HCT116 (cell line): ENCODE results near the gene ABHD10. TPM values are rescaled to one million over a fixed set of nuclear protein-coding genes. Genes with fewer than 3 reads are reported as not detected.

Experiments
- ATAC-seq: fragments of 200-7000 bp; cut with Tn5 transposase; 2 replicates; pipeline ENCODE4 v1.9.1; 2020; ENCODE audit warnings: mild to moderate bottlenecking, moderate library complexity
- BruUV-seq: library from RNA; stranded (reverse); fragments of 400-500 nt; replicated peaks from 2 replicates; lab custom pipeline; 2021; lab: Mats Ljungman, UMichigan
- CTCF ChIA-PET: fragments of 300-600 bp; sonication (Branson Sonifier 250); formaldehyde crosslinking; loops from one replicate; lab custom pipeline; 2021; ENCODE audit warnings: antibody characterized with exemption; lab: Charles Lee
- POLR2A ChIA-PET: fragments of 300-600, 350-600 bp; sonication (Branson Sonifier 250); formaldehyde crosslinking; loops from one replicate; lab custom pipeline; 2021; ENCODE audit warnings: antibody characterized with exemption; lab: Charles Lee
- RAD21 ChIA-PET, 2 experiments: fragments of 300-600 bp; sonication (Branson Sonifier 250); formaldehyde crosslinking; loops; one replicate each; lab custom pipeline; 2023; ENCODE audit warnings: low total read pairs in 2 of 2; ENCODE audit not compliant: uncharacterized antibody in 2 of 2, unreplicated experiment in 2 of 2, low non-redundant PET in 1 of 2; lab: Charles Lee
- DNase-seq: peaks from one replicate; pipeline ENCODE4 v3.0.0-alpha.2; 2010; ENCODE audit warnings: low read depth, low spot score
- H2AFZ ChIP-seq: fragments of 200-600 bp; shearing (Covaris generic), sonication (generic); 2 replicates; pipeline ENCODE4 v1.6.1; 2017; ENCODE audit warnings: low read depth, mixed run types, mixed read lengths, antibody characterized with exemption, low read length; ENCODE audit not compliant: poor library complexity, severe bottlenecking
- H3K27ac ChIP-seq: 2 replicates; pipeline ENCODE4 v1.5.1; 2012; ENCODE audit warnings: low read depth, low read length
- H3K27me3 ChIP-seq: fragments of 200-600 bp; sonication (generic); 2 replicates; pipeline ENCODE4 v1.6.1; 2016; ENCODE audit warnings: mixed run types, low read length, mixed read lengths; ENCODE audit not compliant: insufficient read depth
- H3K36me3 ChIP-seq, 2 experiments: fragments of 200-500 bp in 1 of 2; fragments of 200-600 bp in 1 of 2; sonication (Bioruptor generic) in 1 of 2; sonication (generic) in 1 of 2; 2 replicates each; pipeline versions ENCODE4 v1.5.1 to v1.6.1; 2014 to 2016; ENCODE audit warnings: low read length in 2 of 2, inconsistent platforms in 1 of 2, mixed read lengths in 1 of 2, mixed run types in 1 of 2; ENCODE audit not compliant: insufficient read depth in 2 of 2, control insufficient read depth in 1 of 2
- H3K4me1 ChIP-seq, 2 experiments: fragments of 200-600 bp in 1 of 2; sonication (generic) in 1 of 2; 2 replicates each; pipeline versions ENCODE4 v1.5.1 to v1.6.1; 2012 to 2017; ENCODE audit warnings: low read length in 2 of 2, inconsistent platforms in 1 of 2, mild to moderate bottlenecking in 1 of 2, mixed read lengths in 1 of 2, mixed run types in 1 of 2, moderate library complexity in 1 of 2; ENCODE audit not compliant: insufficient read depth in 2 of 2, control insufficient read depth in 1 of 2
- H3K4me2 ChIP-seq: fragments of 200-600 bp; sonication (generic); 2 replicates; pipeline ENCODE4 v1.6.1; 2017; ENCODE audit warnings: mixed run types, low read length, mixed read lengths
- H3K4me3 ChIP-seq, 2 experiments: fragments of 200-600 bp in 1 of 2; sonication (generic) in 1 of 2; replicated peaks in 1 of 2; 2 replicates each; pipeline ENCODE4 v1.5.1; 2011 to 2016; ENCODE audit warnings: low read length in 2 of 2, control low read depth in 1 of 2, low read depth in 1 of 2, mild to moderate bottlenecking in 1 of 2, mixed read lengths in 1 of 2, mixed run types in 1 of 2
- H3K79me2 ChIP-seq: fragments of 200-600 bp; sonication (generic); 2 replicates; pipeline ENCODE4 v1.6.1; 2017; ENCODE audit warnings: mild to moderate bottlenecking, mixed run types, low read length, moderate library complexity, mixed read lengths; ENCODE audit not compliant: insufficient read depth
- H3K9ac ChIP-seq: fragments of 200-600 bp; sonication (generic); 2 replicates; pipeline ENCODE4 v1.6.1; 2016; ENCODE audit warnings: low read length, mixed read lengths
- H3K9me2 ChIP-seq: fragments of 200-600 bp; sonication (generic), shearing (Covaris generic); 2 replicates; pipeline ENCODE4 v1.6.1; 2017; ENCODE audit warnings: mixed run types, mild to moderate bottlenecking, moderate library complexity; ENCODE audit not compliant: insufficient read depth
- H3K9me3 ChIP-seq, 2 experiments: fragments of 200-500 bp in 1 of 2; fragments of 200-600 bp in 1 of 2; sonication (Bioruptor generic) in 1 of 2; sonication (generic) in 1 of 2; 2 replicates each; pipeline ENCODE4 v1.6.1; 2014 to 2017; ENCODE audit warnings: low read length in 2 of 2, mixed read lengths in 2 of 2, inconsistent platforms in 1 of 2, low read depth in 1 of 2, mild to moderate bottlenecking in 1 of 2, mixed run types in 1 of 2, moderate library complexity in 1 of 2; ENCODE audit not compliant: control insufficient read depth in 1 of 2, insufficient read depth in 1 of 2
- H4K20me1 ChIP-seq: fragments of 200-600 bp; sonication (generic), shearing (Covaris generic); 2 replicates; pipeline ENCODE4 v1.6.1; 2017; ENCODE audit warnings: mixed run types, mild to moderate bottlenecking, moderate library complexity; ENCODE audit not compliant: insufficient read depth
- CBX3 ChIP-seq: IDR thresholded peaks from 2 replicates; pipeline ENCODE4 v1.6.1; 2012; ENCODE audit warnings: low read depth
- CEBPB ChIP-seq: IDR thresholded peaks from 2 replicates; pipeline ENCODE4 v1.6.1; 2012; ENCODE audit warnings: low read depth
- EGR1 ChIP-seq: IDR thresholded peaks from 2 replicates; pipeline ENCODE4 v1.6.1; 2012; ENCODE audit warnings: low read depth
- EZH2 ChIP-seq: fragments of 200-600 bp; sonication (generic); IDR thresholded peaks from 2 replicates; pipeline ENCODE4 v1.6.1; 2017; ENCODE audit warnings: antibody characterized with exemption, mixed run types
- EZH2phosphoT487 ChIP-seq: fragments of 200-600 bp; IDR thresholded peaks from 2 replicates; pipeline ENCODE4 v1.6.1; 2018; ENCODE audit warnings: antibody characterized with exemption, borderline replicate concordance
- JUND ChIP-seq: IDR thresholded peaks from 2 replicates; pipeline ENCODE4 v1.6.1; 2012
- POLR2AphosphoS5 ChIP-seq: IDR thresholded peaks from 2 replicates; pipeline ENCODE4 v1.6.1; 2011; ENCODE audit warnings: mild to moderate bottlenecking, low read depth, low read length, moderate library complexity
- RAD21 ChIP-seq: IDR thresholded peaks from 2 replicates; pipeline ENCODE4 v1.6.1; 2012; ENCODE audit warnings: low read depth, mild to moderate bottlenecking
- SP1 ChIP-seq: IDR thresholded peaks from 2 replicates; pipeline ENCODE4 v1.6.1; 2012; ENCODE audit warnings: low read depth
- TCF7L2 ChIP-seq: IDR thresholded peaks from 2 replicates; pipeline ENCODE4 v1.7.0; 2011; ENCODE audit warnings: borderline replicate concordance, inconsistent platforms; ENCODE audit not compliant: insufficient read depth, insufficient read length; ENCODE audit errors: extremely low read depth
- YY1 ChIP-seq: IDR thresholded peaks from 2 replicates; pipeline ENCODE4 v1.6.1; 2011; ENCODE audit warnings: low read length, low read depth, moderate library complexity, mild to moderate bottlenecking; ENCODE audit not compliant: insufficient replicate concordance; ENCODE audit errors: extremely low read depth
- ZFX ChIP-seq: fragments of 450-650 bp; IDR thresholded peaks from 2 replicates; pipeline ENCODE4 v1.6.1; 2017
- ZNF274 ChIP-seq: fragments of 200-500 bp; sonication (Bioruptor generic); IDR thresholded peaks from 2 replicates; pipeline ENCODE4 v1.6.1; 2014; ENCODE audit warnings: mild to moderate bottlenecking, low read depth, low read length, inconsistent platforms
- intact Hi-C: fragments of 100-400 bp; cut with micrococcal nuclease; formaldehyde crosslinking; loops from 2 replicates; pipeline ENCODE4 v1.10.0; 2022
- total RNA-seq: library from RNA; stranded (reverse); gene quantifications from one replicate; pipeline ENCODE4 v1.2.1, GENCODE V29; 2021; ENCODE audit not compliant: unreplicated experiment
- TF ChIP-seq, protein P1 (sequence below): IDR thresholded peaks from 2 replicates; pipeline ENCODE4 v1.6.1; 2012
- TF ChIP-seq, protein P2 (sequence below): IDR thresholded peaks from 2 replicates; pipeline ENCODE4 v1.6.1; 2011; ENCODE audit warnings: mild to moderate bottlenecking, low read length, moderate library complexity; ENCODE audit not compliant: insufficient replicate concordance; ENCODE audit errors: extremely low read depth

The ABHD10 gene
- total RNA-seq, 1 experiment from 2014 or later: 295 TPM

DNA sequence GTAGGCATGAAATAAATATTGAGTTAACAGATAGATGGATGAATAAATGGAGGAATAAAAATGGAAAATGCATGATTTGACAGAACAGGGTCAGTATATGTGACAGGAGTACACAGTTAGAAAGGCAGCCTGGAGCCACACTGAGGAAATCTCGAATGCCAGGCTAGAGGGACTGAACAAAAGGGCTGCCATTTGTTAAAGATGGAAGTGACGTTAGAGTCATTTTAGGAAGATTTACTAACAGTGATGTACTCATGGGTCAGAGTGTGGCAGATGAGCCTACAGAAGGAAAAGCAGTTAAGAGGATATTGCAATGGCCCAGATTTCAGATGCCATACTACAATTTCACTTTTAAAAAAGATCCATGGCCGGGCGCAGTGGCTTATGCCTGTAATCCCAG lies 48.3 kb downstream of the ABHD10 start:
- Histone ChIP-seq H3K36me3 (no peaks in the 10 kb centered on the region), H3K27me3 (no peaks in the 10 kb centered on the region), H4K20me1 (no peaks in the 10 kb centered on the region), H3K4me3 (no peak overlapping the region), H3K27ac (no peak overlapping the region), H3K9me3 (no peaks in the 10 kb centered on the region), H3K4me2 (no peak overlapping the region), H3K4me1 (no peaks in the 10 kb centered on the region), H3K9me2 (no peaks in the 10 kb centered on the region), H2AFZ (no peak overlapping the region), H3K9ac (no peak overlapping the region), H3K79me2 (no peaks in the 10 kb centered on the region)
- DNase-seq: no peak
- ChIA-PET RAD21 (no interaction called here), CTCF (interaction anchor here (1.4 to 4.6 kb wide), 2 partner anchors 10 to 14 kb away, joined by 3 to 17 read pairs; no protein-coding TSS in a partner anchor), POLR2A (no interaction called here)
- intact Hi-C loops: no loop called here
- ATAC-seq: no peak
- TF ChIP-seq CEBPB (no peak), RAD21 (no peak), SP1 (no peak), CBX3 (no peak), EGR1 (no peak), TCF7L2 (no peak)
- TF ChIP-seq, protein P1, sequence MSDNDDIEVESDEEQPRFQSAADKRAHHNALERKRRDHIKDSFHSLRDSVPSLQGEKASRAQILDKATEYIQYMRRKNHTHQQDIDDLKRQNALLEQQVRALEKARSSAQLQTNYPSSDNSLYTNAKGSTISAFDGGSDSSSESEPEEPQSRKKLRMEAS: no peak
- TF ChIP-seq, protein P2, sequence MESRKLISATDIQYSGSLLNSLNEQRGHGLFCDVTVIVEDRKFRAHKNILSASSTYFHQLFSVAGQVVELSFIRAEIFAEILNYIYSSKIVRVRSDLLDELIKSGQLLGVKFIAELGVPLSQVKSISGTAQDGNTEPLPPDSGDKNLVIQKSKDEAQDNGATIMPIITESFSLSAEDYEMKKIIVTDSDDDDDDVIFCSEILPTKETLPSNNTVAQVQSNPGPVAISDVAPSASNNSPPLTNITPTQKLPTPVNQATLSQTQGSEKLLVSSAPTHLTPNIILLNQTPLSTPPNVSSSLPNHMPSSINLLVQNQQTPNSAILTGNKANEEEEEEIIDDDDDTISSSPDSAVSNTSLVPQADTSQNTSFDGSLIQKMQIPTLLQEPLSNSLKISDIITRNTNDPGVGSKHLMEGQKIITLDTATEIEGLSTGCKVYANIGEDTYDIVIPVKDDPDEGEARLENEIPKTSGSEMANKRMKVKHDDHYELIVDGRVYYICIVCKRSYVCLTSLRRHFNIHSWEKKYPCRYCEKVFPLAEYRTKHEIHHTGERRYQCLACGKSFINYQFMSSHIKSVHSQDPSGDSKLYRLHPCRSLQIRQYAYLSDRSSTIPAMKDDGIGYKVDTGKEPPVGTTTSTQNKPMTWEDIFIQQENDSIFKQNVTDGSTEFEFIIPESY: no peak
- no TSS peak for BruUV-seq

DNA sequence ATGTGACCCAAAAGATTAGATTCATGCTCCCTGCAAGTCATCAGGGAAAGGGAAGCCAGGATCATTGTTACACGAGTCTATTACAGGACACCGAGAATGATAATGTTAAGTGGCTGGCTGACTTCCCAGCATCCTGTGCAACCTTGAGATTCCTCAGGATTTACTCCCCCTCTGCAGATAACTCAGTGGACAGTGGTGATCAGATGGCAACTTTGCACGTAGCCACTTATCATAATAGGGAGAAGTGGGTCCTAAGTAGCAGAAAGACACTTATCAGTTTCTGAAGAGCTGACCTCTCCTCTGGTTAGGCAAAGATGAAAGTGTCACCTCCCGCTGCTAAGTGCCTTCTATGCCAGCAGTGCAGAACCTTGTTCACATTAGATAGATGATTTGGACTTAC lies 49.0 kb downstream of the ABHD10 start:
- intact Hi-C loops: no loop called here
- no peak for TF ChIP-seq RAD21
- TF ChIP-seq JUND: no peak
- TF ChIP-seq ZFX: no peak
- TF ChIP-seq ZNF274: no peak
- TF ChIP-seq, protein P2: no peak
- TF ChIP-seq, protein P1: no peak
- TF ChIP-seq EZH2phosphoT487: no peak
- no peak for TF ChIP-seq YY1
- TF ChIP-seq POLR2AphosphoS5: no peak
- TF ChIP-seq CEBPB: no peak
- TF ChIP-seq EZH2: no peak
- Histone ChIP-seq H3K4me3 (no peak overlapping the region), H3K27me3 (no peaks in the 10 kb centered on the region), H3K4me1 (no peaks in the 10 kb centered on the region), H3K9me3 (no peaks in the 10 kb centered on the region), H3K4me2 (no peak overlapping the region), H3K36me3 (no peaks in the 10 kb centered on the region), H2AFZ (no peak overlapping the region), H3K79me2 (no peaks in the 10 kb centered on the region), H4K20me1 (no peaks in the 10 kb centered on the region), H3K9me2 (no peaks in the 10 kb centered on the region), H3K9ac (no peak overlapping the region), H3K27ac (no peak overlapping the region)
- DNase-seq (no peak), ATAC-seq (no peak)
- ChIA-PET RAD21 (no interaction called here), CTCF (interaction anchor here (1.2 kb wide), 1 partner anchor 14 kb away, joined by 3 read pairs; no protein-coding TSS in a partner anchor), POLR2A (no interaction called here)
- BruUV-seq: no TSS peak
